Suprapubic skin (tissue), 4 donors: ENCODE data around the gene LDB2.

ENCODE experiments used
- EP300 ChIP-seq: sonication (generic); formaldehyde crosslinking; IDR thresholded peaks from one replicate; pipeline ENCODE4 v1.6.1; 2017; ENCODE audit warnings: antibody characterized with exemption
- POLR2AphosphoS5 ChIP-seq, 3 donors: sonication (generic); formaldehyde crosslinking; IDR thresholded peaks; one replicate each; pipeline ENCODE4 v1.6.1; 2017; ENCODE audit warnings: antibody characterized with exemption in 3 of 3
- TF ChIP-seq, protein P1 (sequence below), 2 donors: fragments of 200-600 bp in 1 of 2; fragments of 450-650 bp in 1 of 2; sonication (generic) in 1 of 2; IDR thresholded peaks; one replicate each; pipeline ENCODE4 v1.5.1; 2016 to 2019; ENCODE audit warnings: antibody characterized with exemption in 2 of 2, mild to moderate bottlenecking in 1 of 2, moderate library complexity in 1 of 2

DNA sequence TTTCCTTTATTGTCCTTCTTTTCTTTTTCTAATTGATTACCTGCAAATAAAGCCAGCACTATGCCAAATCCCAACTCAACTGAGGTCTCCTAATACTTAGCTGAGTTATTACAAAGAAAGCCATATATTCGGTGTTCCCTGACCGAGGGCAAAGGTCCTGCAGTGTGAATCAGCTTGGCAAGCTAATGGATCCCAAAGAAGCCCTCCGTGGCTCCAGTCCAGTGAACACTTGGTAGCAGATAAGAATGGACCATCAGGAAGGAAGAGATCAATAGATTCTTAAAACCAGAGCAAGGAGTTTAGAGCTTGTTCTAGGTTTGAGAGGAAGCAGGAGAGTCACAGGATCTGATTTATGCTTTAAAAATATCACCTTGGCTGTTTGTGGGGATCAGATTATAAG is 8.5 kb downstream of the LDB2 start:
- TF ChIP-seq, protein P1, sequence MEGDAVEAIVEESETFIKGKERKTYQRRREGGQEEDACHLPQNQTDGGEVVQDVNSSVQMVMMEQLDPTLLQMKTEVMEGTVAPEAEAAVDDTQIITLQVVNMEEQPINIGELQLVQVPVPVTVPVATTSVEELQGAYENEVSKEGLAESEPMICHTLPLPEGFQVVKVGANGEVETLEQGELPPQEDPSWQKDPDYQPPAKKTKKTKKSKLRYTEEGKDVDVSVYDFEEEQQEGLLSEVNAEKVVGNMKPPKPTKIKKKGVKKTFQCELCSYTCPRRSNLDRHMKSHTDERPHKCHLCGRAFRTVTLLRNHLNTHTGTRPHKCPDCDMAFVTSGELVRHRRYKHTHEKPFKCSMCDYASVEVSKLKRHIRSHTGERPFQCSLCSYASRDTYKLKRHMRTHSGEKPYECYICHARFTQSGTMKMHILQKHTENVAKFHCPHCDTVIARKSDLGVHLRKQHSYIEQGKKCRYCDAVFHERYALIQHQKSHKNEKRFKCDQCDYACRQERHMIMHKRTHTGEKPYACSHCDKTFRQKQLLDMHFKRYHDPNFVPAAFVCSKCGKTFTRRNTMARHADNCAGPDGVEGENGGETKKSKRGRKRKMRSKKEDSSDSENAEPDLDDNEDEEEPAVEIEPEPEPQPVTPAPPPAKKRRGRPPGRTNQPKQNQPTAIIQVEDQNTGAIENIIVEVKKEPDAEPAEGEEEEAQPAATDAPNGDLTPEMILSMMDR (IDR thresholded peaks at IDR 0.05): no peak
- no peak for TF ChIP-seq POLR2AphosphoS5 (IDR thresholded peaks at IDR 0.05)
- TF ChIP-seq EP300: no peak
